IMR-90 (cell line): ENCODE results near the gene CAPN8. TPM values are rescaled to one million over a fixed set of nuclear protein-coding genes. Genes with fewer than 3 reads are reported as not detected.

Experiments used
- ATAC-seq: fragments of 200-7000 bp; cut with Tn5 transposase; 2 replicates; pipeline ENCODE4 v1.9.1; 2020; ENCODE audit warnings: low read depth, mild to moderate bottlenecking, moderate library complexity
- BruUV-seq: library from RNA; stranded (reverse); fragments of 400-500 nt; replicated peaks from 2 replicates; lab custom pipeline; 2021; lab: Mats Ljungman, UMichigan
- CTCF ChIA-PET: fragments of 300-600 bp; formaldehyde crosslinking; extraction: SDS; loops from one replicate; lab custom pipeline; 2021; ENCODE audit warnings: antibody characterized with exemption; lab: Yijun Ruan, JAX
- POLR2A ChIA-PET: fragments of 300-600 bp; sonication (Branson Sonifier 250); formaldehyde crosslinking; loops from one replicate; lab custom pipeline; 2022; ENCODE audit warnings: antibody characterized with exemption; ENCODE audit not compliant: unreplicated experiment; lab: Charles Lee
- DNase-seq: peaks from one replicate; pipeline ENCODE4 v3.0.0; 2013
- H2AFZ ChIP-seq: replicated peaks from 2 replicates; pipeline ENCODE3; 2013; ENCODE audit warnings: low read length, mild to moderate bottlenecking; ENCODE audit not compliant: poor library complexity
- H2AK5ac ChIP-seq: 2 replicates; pipeline ENCODE4 v1.6.1; 2013; ENCODE audit warnings: low read depth, low read length, inconsistent platforms
- H2AK9ac ChIP-seq: replicated peaks from 2 replicates; pipeline ENCODE3; 2013; ENCODE audit warnings: mild to moderate bottlenecking, low read depth, low read length, moderate library complexity; ENCODE audit not compliant: poor library complexity
- H2BK120ac ChIP-seq: 2 replicates; pipeline ENCODE4 v1.6.1; 2013; ENCODE audit warnings: low read depth, low read length, inconsistent platforms
- H2BK15ac ChIP-seq: 3 replicates; pipeline ENCODE4 v1.6.1; 2013; ENCODE audit warnings: low read depth, low read length, inconsistent platforms
- H2BK20ac ChIP-seq: 2 replicates; pipeline ENCODE4 v1.6.1; 2013; ENCODE audit warnings: low read depth, mild to moderate bottlenecking, inconsistent platforms, low read length, moderate library complexity
- H2BK5ac ChIP-seq: 2 replicates; pipeline ENCODE4 v1.6.1; 2013; ENCODE audit warnings: mild to moderate bottlenecking, low read depth, low read length, inconsistent platforms; ENCODE audit not compliant: poor library complexity, severe bottlenecking
- H3K14ac ChIP-seq: replicated peaks from 2 replicates; pipeline ENCODE4 v1.6.1; 2013; ENCODE audit warnings: low read depth, low read length, inconsistent platforms
- H3K18ac ChIP-seq: 2 replicates; pipeline ENCODE4 v1.6.1; 2013; ENCODE audit warnings: low read depth, low read length, control low read depth
- H3K23ac ChIP-seq: 2 replicates; pipeline ENCODE4 v1.6.1; 2013; ENCODE audit warnings: low read depth, low read length, inconsistent platforms
- H3K27ac ChIP-seq: 2 replicates; pipeline ENCODE4 v1.5.1; 2013; ENCODE audit warnings: mild to moderate bottlenecking, control low read depth, low read length; ENCODE audit not compliant: insufficient read depth
- H3K27me3 ChIP-seq: 2 replicates; pipeline ENCODE4 v1.6.1; 2013; ENCODE audit warnings: low read length; ENCODE audit not compliant: control insufficient read depth, insufficient read depth
- H3K36me3 ChIP-seq: 2 replicates; pipeline ENCODE4 v1.6.1; 2013; ENCODE audit warnings: low read length, mixed read lengths; ENCODE audit not compliant: control insufficient read depth, insufficient read depth
- H3K4ac ChIP-seq: 2 replicates; pipeline ENCODE4 v1.6.1; 2013; ENCODE audit warnings: low read depth, low read length, inconsistent platforms
- H3K4me1 ChIP-seq: 2 replicates; pipeline ENCODE4 v1.6.1; 2013; ENCODE audit warnings: low read length, mixed read lengths; ENCODE audit not compliant: control insufficient read depth, insufficient read depth
- H3K4me2 ChIP-seq: 2 replicates; pipeline ENCODE4 v1.6.1; 2013; ENCODE audit warnings: low read depth, mild to moderate bottlenecking, control low read depth, low read length, moderate library complexity
- H3K4me3 ChIP-seq: 2 replicates; pipeline ENCODE4 v1.5.1; 2013; ENCODE audit warnings: low read depth, mild to moderate bottlenecking, control low read depth, low read length, moderate library complexity; ENCODE audit not compliant: insufficient read depth
- H3K56ac ChIP-seq: 2 replicates; pipeline ENCODE4 v1.6.1; 2013; ENCODE audit warnings: low read length, inconsistent platforms; ENCODE audit not compliant: insufficient read depth; ENCODE audit errors: extremely low read depth
- H3K79me1 ChIP-seq, 2 experiments: 2 replicates each; pipeline ENCODE4 v1.6.1; 2013; ENCODE audit warnings: low read length in 2 of 2, inconsistent platforms in 1 of 2, low read depth in 1 of 2
- H3K9ac ChIP-seq: 2 replicates; pipeline ENCODE4 v1.6.1; 2013; ENCODE audit warnings: low read depth, low read length, control low read depth
- H3K9me1 ChIP-seq: 2 replicates; pipeline ENCODE4 v1.6.1; 2013; ENCODE audit warnings: low read length, inconsistent platforms; ENCODE audit not compliant: insufficient read depth
- H3K9me3 ChIP-seq: 2 replicates; pipeline ENCODE4 v1.6.1; 2013; ENCODE audit warnings: low read length; ENCODE audit not compliant: control insufficient read depth, insufficient read depth
- H4K20me1 ChIP-seq: 2 replicates; pipeline ENCODE4 v1.6.1; 2013; ENCODE audit warnings: low read length, inconsistent platforms; ENCODE audit not compliant: insufficient read depth
- H4K5ac ChIP-seq: 2 replicates; pipeline ENCODE4 v1.6.1; 2013; ENCODE audit warnings: mild to moderate bottlenecking, low read depth, low read length, control low read depth
- H4K8ac ChIP-seq, 2 experiments: 2 replicates each; pipeline ENCODE4 v1.6.1; 2013; ENCODE audit warnings: low read depth in 2 of 2, low read length in 2 of 2, control low read depth in 1 of 2, inconsistent platforms in 1 of 2
- H4K91ac ChIP-seq: 2 replicates; pipeline ENCODE4 v1.6.1; 2013; ENCODE audit warnings: low read depth, low read length, inconsistent platforms; ENCODE audit not compliant: insufficient read depth
- BHLHE40 ChIP-seq: fragments of 150-350 bp; IDR thresholded peaks from 2 replicates; pipeline ENCODE4 v1.6.1; 2016; ENCODE audit warnings: mild to moderate bottlenecking, low read depth, low read length
- FOS ChIP-seq: fragments of 150-350 bp; IDR thresholded peaks from 2 replicates; pipeline ENCODE4 v1.6.1; 2016; ENCODE audit warnings: low read depth, low read length
- MAFK ChIP-seq: IDR thresholded peaks from 2 replicates; pipeline ENCODE4 v1.6.1; 2012; ENCODE audit warnings: low read depth, low read length, improper control_type of control experiment
- MAZ ChIP-seq: IDR thresholded peaks from 2 replicates; pipeline ENCODE4 v1.6.1; 2012; ENCODE audit warnings: low read depth, mild to moderate bottlenecking, low read length, improper control_type of control experiment, moderate library complexity, borderline replicate concordance
- NFE2L2 ChIP-seq: fragments of 150-350 bp; IDR thresholded peaks from 2 replicates; pipeline ENCODE4 v1.6.1; 2016; ENCODE audit warnings: low read depth, mild to moderate bottlenecking, low read length
- RAD21 ChIP-seq: IDR thresholded peaks from 2 replicates; pipeline ENCODE4 v1.6.1; 2012; ENCODE audit warnings: low read length, improper control_type of control experiment
- RFX5 ChIP-seq: IDR thresholded peaks from 2 replicates; pipeline ENCODE4 v1.8.0; 2012; ENCODE audit warnings: low read depth, mild to moderate bottlenecking, low read length, moderate library complexity
- SMC3 ChIP-seq: fragments of 150-350 bp; IDR thresholded peaks from 2 replicates; pipeline ENCODE4 v1.6.1; 2016; ENCODE audit warnings: low read depth, mild to moderate bottlenecking, antibody characterized with exemption, low read length, moderate library complexity
- WGBS, 2 experiments: methylation state at CpG; one replicate each; pipeline versions ENCODE4 v1.1.5 to v1.1.7; 2013; ENCODE audit warnings: missing lambda C conversion rate in 2 of 2; ENCODE audit not compliant: insufficient read length in 1 of 2; ENCODE audit errors: extremely low coverage in 2 of 2; 5-methylcytosine and 5-hydroxymethylcytosine counted together
- dilution Hi-C: fragments of 300-500 bp; cut with HindIII; formaldehyde crosslinking; loops from one replicate; pipeline ENCODE4 v1.14.3; 2018; ENCODE audit warnings: low sequenced_read_pairs; ENCODE audit not compliant: unreplicated experiment
- in situ Hi-C: fragments of 300-500 bp; cut with MboI; formaldehyde crosslinking; loops from 3 replicates; pipeline ENCODE4 v1.14.3; 2019; ENCODE audit warnings: low sequenced_read_pairs, inconsistent platforms, mixed read lengths
- intact Hi-C: fragments of 100-400 bp; cut with micrococcal nuclease; formaldehyde crosslinking; loops from 2 replicates; pipeline ENCODE4 v1.10.0; 2022
- polyA plus RNA-seq, 3 experiments: library from polyadenylated mRNA; depleted of rRNA; stranded (reverse); fragments of >200 nt; gene quantifications; 2 replicates each; pipeline ENCODE4 v1.2.3, GENCODE V29; 2012; ENCODE audit warnings: low replicate concordance in 1 of 3
- total RNA-seq: library from RNA; depleted of rRNA; stranded (reverse); fragments of >200 nt; gene quantifications from 2 replicates; pipeline ENCODE4 v1.2.3, GENCODE V29; 2012
- TF ChIP-seq, protein P1 (sequence below): conservative IDR thresholded peaks from 2 replicates; pipeline ENCODE4 v1.5.1; 2012; ENCODE audit warnings: mild to moderate bottlenecking, low read depth, low read length, improper control_type of control experiment
- TF ChIP-seq, protein P2 (sequence below): fragments of 150-350 bp; IDR thresholded peaks from 2 replicates; pipeline ENCODE4 v1.6.1; 2017; ENCODE audit warnings: mild to moderate bottlenecking, antibody characterized with exemption, low read length, low read depth
- TF ChIP-seq, protein P3 (sequence below): fragments of 150-350 bp; IDR thresholded peaks from 2 replicates; pipeline ENCODE4 v1.6.1; 2016; ENCODE audit warnings: low read depth, mild to moderate bottlenecking, low read length, moderate library complexity, borderline replicate concordance

The CAPN8 gene
- total and polyA plus RNA-seq, 2 of the 4 experiments (the other 2 are of a cell fraction), result not detected

DNA sequence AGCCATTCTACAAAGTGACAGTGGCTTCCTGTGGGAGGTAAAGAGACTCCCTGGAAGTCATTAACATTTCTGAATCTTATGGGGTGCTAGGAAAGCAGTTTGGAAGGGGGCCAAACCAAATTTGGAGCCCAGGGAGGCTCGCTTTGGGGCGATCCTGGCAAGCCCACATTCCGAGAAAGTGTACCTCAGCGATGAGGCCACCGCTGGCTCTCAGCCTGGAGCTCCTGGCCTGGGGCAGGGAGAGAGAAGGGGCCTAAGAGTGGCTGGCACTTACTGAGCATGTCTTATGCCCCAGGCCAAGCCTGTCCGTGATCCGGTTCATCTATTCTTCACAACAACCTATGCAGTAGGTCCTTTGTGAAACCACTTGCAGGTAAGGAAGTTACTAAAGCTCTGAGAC lies 173.5 kb downstream of the CAPN8 start:
- TF ChIP-seq RFX5, result no peak
- no peak for TF ChIP-seq RAD21
- TF ChIP-seq NFE2L2, result no peak
- TF ChIP-seq FOS, result no peak
- no peak for TF ChIP-seq BHLHE40
- TF ChIP-seq MAZ, result no peak
- TF ChIP-seq MAFK, result no peak
- TF ChIP-seq, protein P1, sequence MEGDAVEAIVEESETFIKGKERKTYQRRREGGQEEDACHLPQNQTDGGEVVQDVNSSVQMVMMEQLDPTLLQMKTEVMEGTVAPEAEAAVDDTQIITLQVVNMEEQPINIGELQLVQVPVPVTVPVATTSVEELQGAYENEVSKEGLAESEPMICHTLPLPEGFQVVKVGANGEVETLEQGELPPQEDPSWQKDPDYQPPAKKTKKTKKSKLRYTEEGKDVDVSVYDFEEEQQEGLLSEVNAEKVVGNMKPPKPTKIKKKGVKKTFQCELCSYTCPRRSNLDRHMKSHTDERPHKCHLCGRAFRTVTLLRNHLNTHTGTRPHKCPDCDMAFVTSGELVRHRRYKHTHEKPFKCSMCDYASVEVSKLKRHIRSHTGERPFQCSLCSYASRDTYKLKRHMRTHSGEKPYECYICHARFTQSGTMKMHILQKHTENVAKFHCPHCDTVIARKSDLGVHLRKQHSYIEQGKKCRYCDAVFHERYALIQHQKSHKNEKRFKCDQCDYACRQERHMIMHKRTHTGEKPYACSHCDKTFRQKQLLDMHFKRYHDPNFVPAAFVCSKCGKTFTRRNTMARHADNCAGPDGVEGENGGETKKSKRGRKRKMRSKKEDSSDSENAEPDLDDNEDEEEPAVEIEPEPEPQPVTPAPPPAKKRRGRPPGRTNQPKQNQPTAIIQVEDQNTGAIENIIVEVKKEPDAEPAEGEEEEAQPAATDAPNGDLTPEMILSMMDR, result no peak
- TF ChIP-seq, protein P2, sequence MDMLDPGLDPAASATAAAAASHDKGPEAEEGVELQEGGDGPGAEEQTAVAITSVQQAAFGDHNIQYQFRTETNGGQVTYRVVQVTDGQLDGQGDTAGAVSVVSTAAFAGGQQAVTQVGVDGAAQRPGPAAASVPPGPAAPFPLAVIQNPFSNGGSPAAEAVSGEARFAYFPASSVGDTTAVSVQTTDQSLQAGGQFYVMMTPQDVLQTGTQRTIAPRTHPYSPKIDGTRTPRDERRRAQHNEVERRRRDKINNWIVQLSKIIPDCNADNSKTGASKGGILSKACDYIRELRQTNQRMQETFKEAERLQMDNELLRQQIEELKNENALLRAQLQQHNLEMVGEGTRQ, result no peak
- TF ChIP-seq, protein P3, sequence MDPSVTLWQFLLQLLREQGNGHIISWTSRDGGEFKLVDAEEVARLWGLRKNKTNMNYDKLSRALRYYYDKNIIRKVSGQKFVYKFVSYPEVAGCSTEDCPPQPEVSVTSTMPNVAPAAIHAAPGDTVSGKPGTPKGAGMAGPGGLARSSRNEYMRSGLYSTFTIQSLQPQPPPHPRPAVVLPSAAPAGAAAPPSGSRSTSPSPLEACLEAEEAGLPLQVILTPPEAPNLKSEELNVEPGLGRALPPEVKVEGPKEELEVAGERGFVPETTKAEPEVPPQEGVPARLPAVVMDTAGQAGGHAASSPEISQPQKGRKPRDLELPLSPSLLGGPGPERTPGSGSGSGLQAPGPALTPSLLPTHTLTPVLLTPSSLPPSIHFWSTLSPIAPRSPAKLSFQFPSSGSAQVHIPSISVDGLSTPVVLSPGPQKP, result no peak
- TF ChIP-seq SMC3, result no peak
- Histone ChIP-seq H3K4ac (no peak overlapping the region), H2BK20ac (no peak overlapping the region), H2BK120ac (no peak overlapping the region), H4K91ac (no peak overlapping the region), H2AFZ (no peak overlapping the region), H4K20me1 (no peaks in the 10 kb centered on the region), H3K9me1 (no peaks in the 10 kb centered on the region), H4K5ac (no peak overlapping the region), H2BK5ac (no peak overlapping the region), H2AK5ac (no peak overlapping the region), H3K4me2 (no peak overlapping the region), H3K4me1 (no peaks in the 10 kb centered on the region), H3K9ac (no peak overlapping the region), H4K8ac (no peak overlapping the region), H3K4me3 (no peak overlapping the region), H3K9me3 (no peaks in the 10 kb centered on the region), H2AK9ac (no peak overlapping the region), H3K23ac (no peak overlapping the region), H3K27ac (no peak overlapping the region), H3K14ac (no peak overlapping the region), H3K79me1 (no peaks in the 10 kb centered on the region), H3K56ac (no peak overlapping the region), H3K27me3 (peaks cover 19% of the 10 kb centered on the region), H3K36me3 (no peaks in the 10 kb centered on the region), H2BK15ac (no peak overlapping the region), H3K18ac (no peak overlapping the region)
- CTCF ChIA-PET, result no interaction called here
- intact Hi-C loops (no loop called here), dilution Hi-C loops (no loop called here), in situ Hi-C loops (no loop called here)
- DNase-seq (no peak), ATAC-seq (no peak)
- POLR2A ChIA-PET, result no interaction called here
- WGBS, 2 experiments, result no CpG with 5 or more reads among the region's 7 CpGs
- BruUV-seq, result no TSS peak
